Left ventricle myocardium superior (tissue), 1 donor: ENCODE results near the gene ZFP57. TPM values are rescaled to one million over a fixed set of nuclear protein-coding genes. Genes with fewer than 3 reads are reported as not detected.
"Not testable (repeated sequence)": the region's sequence is repeated elsewhere in the genome, so short reads cannot be mapped to it uniquely, and the experiment has no call there.

Experiments
- ATAC-seq: fragments of 200-7000 bp; cut with Tn5 transposase; one replicate; pipeline ENCODE4 v1.9.1; 2020; ENCODE audit warnings: mild to moderate bottlenecking, moderate library complexity
- DNase-seq: peaks from one replicate; pipeline ENCODE4 v3.0.0-alpha.2; 2020
- intact Hi-C: fragments of 100-400 bp; cut with micrococcal nuclease; formaldehyde crosslinking; loops from one replicate; pipeline ENCODE4 v1.11.0; 2022
- total RNA-seq: library from RNA; stranded (reverse); fragmentation: NEBNext Ultra II Directional; extraction: Animal tissue kit (Norgen Biotek cat#: 25700); gene quantifications from one replicate; pipeline ENCODE4 v1.2.1, GENCODE V29; 2021
- donor health status: DM: no; HTN: yes; CAD: no; lungs with severe emphysema.

The ZFP57 gene
- total RNA-seq, 1 donor from 2014 or later = not detected

DNA sequence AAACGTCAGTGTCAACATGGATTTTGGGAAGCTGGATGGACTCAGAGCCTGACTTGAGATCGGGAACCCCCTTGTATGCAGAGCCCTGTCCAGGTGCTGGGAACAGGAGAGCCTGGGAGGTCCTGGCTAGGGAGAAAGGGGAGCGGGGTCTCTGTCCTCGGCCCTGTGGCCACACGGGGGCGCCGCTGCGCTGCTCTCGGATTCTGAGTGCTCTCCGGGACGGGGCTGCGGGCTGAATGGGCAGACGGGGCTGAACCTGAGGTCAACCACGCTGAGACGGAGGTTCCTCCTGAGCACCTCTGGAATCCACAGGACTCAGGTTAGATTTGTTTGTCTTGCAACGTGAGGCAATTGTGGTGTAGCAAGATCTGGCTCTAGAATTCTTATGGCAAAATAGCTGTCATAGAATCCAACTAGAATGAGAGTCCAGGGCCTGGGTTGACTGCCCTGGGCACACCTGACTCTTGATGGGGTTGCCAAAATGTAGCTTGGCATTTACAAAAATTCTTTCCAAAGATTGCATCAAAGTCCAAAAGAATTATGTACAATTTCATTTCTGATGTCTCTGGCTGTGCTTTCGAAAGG lies 21.7 kb upstream of the ZFP57 start:
- DNase-seq (peak; percentile 74), ATAC-seq (peak; percentile 74)
- intact Hi-C loops = no loop called here

- ATAC-seq = peak; percentile 68
- intact Hi-C loops = no loop called here
- peak; percentile 48 for DNase-seq
Observed at GRCh38 chr6:29696147-29697125, 15.5 kb upstream of the ZFP57 start.

DNA sequence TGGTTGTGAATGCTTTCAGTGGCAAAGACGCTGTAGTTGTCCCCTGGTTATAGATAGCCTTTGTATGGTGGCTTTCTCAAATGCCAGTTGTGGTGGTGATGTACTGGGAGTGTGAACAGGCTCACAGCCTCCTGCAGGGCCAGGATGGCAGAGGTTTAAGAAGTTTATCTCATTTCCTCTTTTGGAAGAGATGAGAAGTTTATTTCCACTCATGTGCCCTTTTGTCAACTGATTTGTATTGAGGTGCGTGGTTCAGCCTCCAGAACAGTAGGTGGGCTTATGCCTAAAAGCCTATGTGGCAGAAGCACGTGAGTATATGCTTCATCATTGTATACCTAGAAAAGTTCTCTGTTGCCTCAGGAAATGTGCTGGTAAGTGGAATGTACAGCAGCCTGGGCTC lies 13.7 kb upstream of the ZFP57 start:
- intact Hi-C loops = no loop called here
- ATAC-seq (no peak), DNase-seq (no peak)

GRCh38 chr6:29685718-29686326 lies 4.9 kb upstream of the ZFP57 start:
- intact Hi-C loops = no loop called here
- ATAC-seq = peak; percentile 86
- peak; percentile 73 for DNase-seq

GRCh38 chr6:29681811-29682210 lies 859 bp upstream of the ZFP57 start:
- intact Hi-C loops = no loop called here
- no peak for ATAC-seq
- no peak for DNase-seq

DNA sequence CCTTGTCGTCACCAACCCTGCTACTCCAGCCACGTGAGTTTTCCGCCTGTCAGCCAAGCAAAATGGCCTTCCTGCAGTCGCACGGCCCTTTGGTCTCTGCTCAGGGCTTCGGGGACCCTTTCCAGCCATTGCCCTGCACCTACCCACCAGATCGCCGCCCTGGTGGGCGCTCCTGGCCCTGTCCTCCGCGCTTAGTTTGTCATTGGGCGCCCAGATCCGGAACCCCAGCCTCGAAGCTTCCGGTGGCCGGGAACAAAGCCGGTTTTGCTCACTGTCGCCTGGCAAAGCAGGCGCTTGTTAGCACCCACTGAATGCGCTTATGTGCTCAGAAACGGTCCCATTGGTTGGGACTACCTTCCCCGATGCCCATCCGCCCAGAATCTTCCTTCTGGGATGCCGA lies 536 bp downstream of the ZFP57 start:
- ATAC-seq (no peak), DNase-seq (no peak)
- intact Hi-C loops = no loop called here

DNA sequence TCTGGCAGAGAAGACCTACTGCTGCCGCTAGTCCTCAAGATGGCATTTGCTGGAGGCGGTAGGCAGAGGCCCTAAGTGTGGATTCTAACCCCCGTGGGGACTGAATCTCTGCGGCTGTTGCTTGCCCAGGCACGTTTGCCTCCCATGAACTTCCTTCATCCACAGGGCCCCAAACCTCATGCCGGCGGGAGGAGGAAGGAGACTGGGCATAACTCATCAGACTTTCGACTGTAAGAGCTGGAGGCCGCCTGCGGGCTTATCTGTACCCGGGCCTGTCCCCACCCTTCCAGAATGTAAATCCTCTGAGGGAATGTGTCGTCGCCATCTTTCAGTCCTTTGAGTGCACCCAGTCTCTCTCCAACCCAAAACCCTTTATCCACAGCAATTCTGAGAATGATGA lies 990 bp downstream of the ZFP57 start:
- DNase-seq (no peak), ATAC-seq (no peak)
- intact Hi-C loops = no loop called here

- DNase-seq = no peak
- ATAC-seq = no peak
- intact Hi-C loops = no loop called here
Observed at GRCh38 chr6:29678114-29678513, 2.8 kb downstream of the ZFP57 start.

- ATAC-seq = peak; percentile 36
- DNase-seq = peak; percentile 50
- intact Hi-C loops = no loop called here
Observed at GRCh38 chr6:29676981-29677601, 3.9 kb downstream of the ZFP57 start.

GRCh38 chr6:29675561-29675960 lies 5.4 kb downstream of the ZFP57 start:
- ATAC-seq = no peak
- no peak for DNase-seq
- intact Hi-C loops = no loop called here

DNA sequence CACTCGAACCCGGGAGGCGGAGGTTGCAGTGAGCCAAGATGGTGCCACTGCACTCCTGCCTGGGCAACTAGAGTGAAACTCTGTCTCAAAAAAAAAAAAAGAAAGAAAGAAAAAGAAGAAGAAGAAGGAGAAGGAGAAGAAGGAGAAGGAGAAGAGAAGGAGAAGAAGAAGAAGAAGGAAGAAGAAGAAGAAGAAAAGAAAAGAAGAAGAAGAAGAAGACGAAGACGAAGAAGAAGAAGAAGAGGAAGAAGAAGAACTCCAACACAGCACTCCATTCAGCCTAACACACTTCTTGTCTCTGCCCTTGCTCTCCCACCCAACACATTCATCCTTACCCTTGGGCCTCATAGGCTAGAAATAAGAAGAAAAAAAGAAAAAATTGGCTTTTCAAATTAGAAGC lies 6.9 kb downstream of the ZFP57 start:
- intact Hi-C loops = no loop called here

GRCh38 chr6:29673161-29673560 lies 7.8 kb downstream of the ZFP57 start:
- intact Hi-C loops = no loop called here
- DNase-seq (no peak), ATAC-seq (no peak)

More for the DNA sequence above, 6.9 kb downstream of the ZFP57 start:
- ATAC-seq (no peak), DNase-seq (no peak)

DNA sequence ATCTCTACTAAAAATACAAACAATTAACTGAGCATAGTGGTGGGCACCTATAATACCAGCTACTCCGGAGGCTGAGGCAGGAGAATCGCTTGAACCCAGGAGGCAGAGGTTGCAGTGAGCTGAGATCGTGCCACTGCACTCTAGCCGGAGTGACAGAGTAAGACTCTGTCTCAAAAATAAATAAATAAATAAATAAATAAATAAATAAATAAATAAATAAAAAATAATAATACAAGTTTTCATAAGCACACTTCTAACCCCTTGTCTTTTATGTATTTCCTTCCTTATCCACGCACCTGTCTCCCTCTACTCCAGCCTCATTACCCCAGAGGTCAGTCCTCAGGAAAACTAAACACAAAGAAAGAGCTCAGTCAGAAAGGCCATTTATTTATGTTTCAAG lies 8.8 kb downstream of the ZFP57 start:
- ATAC-seq, intact Hi-C loops, DNase-seq: not testable (repeated sequence)

GRCh38 chr6:29671026-29671425 lies 9.9 kb downstream of the ZFP57 start:
- ATAC-seq (no peak), DNase-seq (no peak)
- intact Hi-C loops = no loop called here

DNA sequence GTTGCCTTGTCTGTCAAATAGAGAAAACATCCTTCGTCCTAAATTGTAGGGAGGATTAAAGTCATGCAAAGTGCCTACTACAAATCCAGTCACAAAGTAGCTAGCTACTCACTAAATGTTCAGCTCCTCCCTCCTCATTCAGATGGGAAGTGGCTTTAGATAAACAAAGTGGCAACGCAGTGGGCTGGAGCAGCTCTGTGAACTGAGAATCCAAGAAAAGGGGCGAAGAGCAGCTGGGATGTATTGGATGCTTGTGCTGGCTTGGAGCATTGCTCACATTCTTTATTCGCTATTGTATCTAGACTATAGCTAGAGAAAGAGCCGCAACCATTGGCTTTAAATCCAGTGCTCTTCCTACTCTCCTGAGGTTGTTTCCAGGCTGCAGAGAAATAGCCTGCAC lies 13.8 kb downstream of the ZFP57 start:
- intact Hi-C loops = no loop called here
- DNase-seq = no peak

DNA sequence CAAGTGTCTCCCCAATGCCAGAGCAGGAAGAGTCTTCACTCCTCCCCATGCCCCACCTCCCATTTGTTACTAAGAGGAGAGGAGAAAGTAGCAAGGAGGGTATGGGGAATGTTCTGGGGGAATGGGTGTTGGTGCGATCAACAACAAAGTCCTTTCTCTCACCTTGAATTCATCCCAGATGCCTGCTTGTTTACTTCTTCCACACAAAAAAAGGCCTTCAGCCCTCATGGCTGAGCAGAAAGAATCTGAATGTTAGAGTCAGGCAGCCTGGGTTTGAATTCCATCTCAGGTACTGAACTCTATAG lies 14.2 kb downstream of the ZFP57 start:
- no peak for ATAC-seq
- no peak for DNase-seq
- intact Hi-C loops = no loop called here

More for the DNA sequence above, 13.8 kb downstream of the ZFP57 start:
- no peak for ATAC-seq

DNA sequence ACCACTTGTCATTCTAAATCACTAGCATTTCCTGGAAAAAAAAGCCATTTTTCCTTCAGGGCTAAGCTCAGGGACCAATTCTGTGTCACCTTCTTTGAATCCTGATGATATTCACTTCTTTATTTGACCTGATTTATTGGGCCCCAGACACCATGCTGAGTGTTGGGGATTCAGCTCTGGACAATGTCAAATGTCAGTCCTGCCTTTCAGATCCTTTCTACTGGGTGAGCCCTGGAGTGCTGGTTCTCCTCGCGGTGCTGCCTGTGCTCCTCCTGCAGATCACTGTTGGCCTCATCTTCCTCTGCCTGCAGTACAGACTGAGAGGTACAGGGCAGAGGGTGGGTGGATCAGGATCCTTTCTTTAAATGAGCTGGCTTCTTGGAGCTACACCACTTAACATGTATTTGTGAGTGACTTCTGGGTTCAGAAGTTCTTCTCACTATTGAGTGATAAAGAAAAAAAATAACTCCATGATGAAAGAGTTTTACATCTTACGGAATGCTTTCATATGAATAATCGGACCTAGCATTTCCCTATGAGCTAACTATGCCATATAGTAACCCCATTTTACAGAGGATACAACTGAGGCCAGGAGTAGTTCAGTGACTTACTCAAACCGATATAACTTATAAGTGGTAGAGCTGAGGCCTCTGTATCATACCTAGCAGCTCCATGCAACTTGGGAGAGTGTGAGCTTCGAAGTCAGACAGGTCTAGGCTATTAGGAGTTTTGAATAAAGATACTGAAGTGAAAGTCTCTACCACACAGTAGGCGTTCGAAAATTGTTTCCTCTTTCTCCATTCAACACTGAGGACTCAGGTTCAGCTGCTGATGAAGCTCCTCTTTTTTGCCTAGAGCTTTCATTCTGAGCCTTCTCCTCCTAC lies 14.8 kb downstream of the ZFP57 start:
- intact Hi-C loops = no loop called here
- ATAC-seq (peak; percentile 93), DNase-seq (no peak)

GRCh38 chr6:29663300-29664042 lies 17.5 kb downstream of the ZFP57 start:
- intact Hi-C loops = no loop called here

More at GRCh38 chr6:29663300-29664042, 17.5 kb downstream of the ZFP57 start:
- no peak for ATAC-seq
- DNase-seq = no peak
